ENCODE measurements around the gene KY. TPM values are rescaled to one million over a fixed set of nuclear protein-coding genes. Genes with fewer than 3 reads are reported as not detected.
"Not testable (repeated sequence)": the region's sequence is repeated elsewhere in the genome, so short reads cannot be mapped to it uniquely, and the experiment has no call there.

The KY gene
- total RNA-seq, 1 experiment from 2014 or later: not detected

GRCh38 chr3:134598763-134599545 lies 51.9 kb downstream of the KY start:
- Histone ChIP-seq H3K4me3 (ENCODE audit: low read depth in 2 of 2, low read length in 2 of 2) (no peak overlapping the region), H3K27ac (ENCODE audit: low read length) (no peak overlapping the region), H3K9me3 (ENCODE audit: control insufficient read depth, insufficient read depth, low read depth, low read length) (no peaks in the 10 kb centered on the region), H3K36me3 (ENCODE audit: control insufficient read depth, insufficient read depth, low read length) (no peaks in the 10 kb centered on the region), H3K27me3 (ENCODE audit: control insufficient read depth, insufficient read depth, low read length) (peaks cover 12% of the 10 kb centered on the region), H3K4me1 (ENCODE audit: control insufficient read depth, insufficient read depth, low read length) (peaks cover 5% of the 10 kb centered on the region; the same call in 1 of the 2 replicates)
- in situ Hi-C loops (cut with HindIII; ENCODE audit: low pct_unique_long_range_greater_than_20kb, low sequenced_read_pairs): no loop called here
- no peak for TF ChIP-seq SIN3A (IDR thresholded peaks at IDR 0.05; ENCODE audit: borderline replicate concordance, insufficient read depth, low read depth, low read length)
- TF ChIP-seq TCF7L2 (IDR thresholded peaks at IDR 0.05; ENCODE audit: low read depth, low read length): no peak
- TF ChIP-seq REST (IDR thresholded peaks at IDR 0.05; ENCODE audit: insufficient read depth in 1 of 2, low read depth in 2 of 2, low read length in 1 of 2): no peak
- TF ChIP-seq, protein P1, sequence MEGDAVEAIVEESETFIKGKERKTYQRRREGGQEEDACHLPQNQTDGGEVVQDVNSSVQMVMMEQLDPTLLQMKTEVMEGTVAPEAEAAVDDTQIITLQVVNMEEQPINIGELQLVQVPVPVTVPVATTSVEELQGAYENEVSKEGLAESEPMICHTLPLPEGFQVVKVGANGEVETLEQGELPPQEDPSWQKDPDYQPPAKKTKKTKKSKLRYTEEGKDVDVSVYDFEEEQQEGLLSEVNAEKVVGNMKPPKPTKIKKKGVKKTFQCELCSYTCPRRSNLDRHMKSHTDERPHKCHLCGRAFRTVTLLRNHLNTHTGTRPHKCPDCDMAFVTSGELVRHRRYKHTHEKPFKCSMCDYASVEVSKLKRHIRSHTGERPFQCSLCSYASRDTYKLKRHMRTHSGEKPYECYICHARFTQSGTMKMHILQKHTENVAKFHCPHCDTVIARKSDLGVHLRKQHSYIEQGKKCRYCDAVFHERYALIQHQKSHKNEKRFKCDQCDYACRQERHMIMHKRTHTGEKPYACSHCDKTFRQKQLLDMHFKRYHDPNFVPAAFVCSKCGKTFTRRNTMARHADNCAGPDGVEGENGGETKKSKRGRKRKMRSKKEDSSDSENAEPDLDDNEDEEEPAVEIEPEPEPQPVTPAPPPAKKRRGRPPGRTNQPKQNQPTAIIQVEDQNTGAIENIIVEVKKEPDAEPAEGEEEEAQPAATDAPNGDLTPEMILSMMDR (IDR thresholded peaks at IDR 0.05): no peak
- no peak for TF ChIP-seq POLR2AphosphoS5 (IDR thresholded peaks at IDR 0.05; ENCODE audit: low read depth, low read length)
- ChIA-PET CTCF (no interaction called here), POLR2A (no interaction called here)
- DNase-seq (ENCODE audit: low read depth, low spot score): no peak
- intact Hi-C loops (cut with micrococcal nuclease; ENCODE audit: unreplicated experiment): no loop called here
- ATAC-seq: no peak
- BruUV-seq (replicated peaks): no TSS peak

DNA sequence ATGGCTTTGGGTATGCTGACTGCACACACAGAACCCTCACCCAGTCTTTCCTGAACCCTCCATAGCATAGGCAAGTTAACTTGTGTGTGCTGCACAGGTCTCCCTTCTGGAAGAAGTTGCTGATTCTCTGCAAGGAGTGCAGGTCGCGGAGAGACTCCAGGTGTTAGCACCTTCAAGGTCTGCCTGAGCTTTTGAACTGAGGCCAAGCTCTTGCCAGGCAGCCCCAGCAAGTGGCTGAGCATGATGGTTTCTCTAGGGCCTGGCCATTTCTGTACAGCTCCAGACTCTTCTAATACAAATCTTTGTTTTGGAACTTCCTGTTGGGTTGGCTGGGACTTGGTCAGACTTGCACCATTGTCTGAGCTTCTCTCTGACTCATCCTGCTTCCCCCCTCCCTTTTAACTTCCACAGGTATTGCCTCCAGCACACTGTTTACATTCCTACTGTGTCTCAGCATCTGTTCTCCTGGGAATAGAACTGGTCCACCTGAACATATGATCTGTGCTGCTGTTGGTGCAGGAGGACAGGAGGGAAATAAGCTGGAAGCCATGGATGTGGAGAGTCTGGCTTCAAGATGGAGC lies 53.3 kb downstream of the KY start:
- Histone ChIP-seq H3K4me3 (ENCODE audit: low read depth in 2 of 2, low read length in 2 of 2) (no peak overlapping the region), H3K36me3 (ENCODE audit: control insufficient read depth, insufficient read depth, low read length) (no peaks in the 10 kb centered on the region), H3K27ac (ENCODE audit: low read length) (no peak overlapping the region), H3K27me3 (ENCODE audit: control insufficient read depth, insufficient read depth, low read length) (peaks cover 12% of the 10 kb centered on the region), H3K4me1 (ENCODE audit: control insufficient read depth, insufficient read depth, low read length) (peaks cover 5% of the 10 kb centered on the region; the same call in 1 of the 2 replicates), H3K9me3 (ENCODE audit: control insufficient read depth, insufficient read depth, low read depth, low read length) (no peaks in the 10 kb centered on the region)
- TF ChIP-seq SIN3A (IDR thresholded peaks at IDR 0.05; ENCODE audit: borderline replicate concordance, insufficient read depth, low read depth, low read length) (no peak), POLR2AphosphoS5 (IDR thresholded peaks at IDR 0.05; ENCODE audit: low read depth, low read length) (no peak), TCF7L2 (IDR thresholded peaks at IDR 0.05; ENCODE audit: low read depth, low read length) (no peak), REST (IDR thresholded peaks at IDR 0.05; ENCODE audit: insufficient read depth in 1 of 2, low read depth in 2 of 2, low read length in 1 of 2) (no peak)
- TF ChIP-seq, protein P1 (IDR thresholded peaks at IDR 0.05): no peak
- in situ Hi-C loops (cut with HindIII; ENCODE audit: low pct_unique_long_range_greater_than_20kb, low sequenced_read_pairs) (no loop called here), intact Hi-C loops (cut with micrococcal nuclease; ENCODE audit: unreplicated experiment) (no loop called here)
- no peak for ATAC-seq
- DNase-seq (ENCODE audit: low read depth, low spot score): no peak
- no TSS peak for BruUV-seq (replicated peaks)
- POLR2A ChIA-PET: no interaction called here
- CTCF ChIA-PET: no interaction called here

- H3K36me3 ChIP-seq (ENCODE audit: control insufficient read depth, insufficient read depth, low read length); DNase-seq (ENCODE audit: low read depth, low spot score); H3K9me3 ChIP-seq (ENCODE audit: control insufficient read depth, insufficient read depth, low read depth, low read length); CTCF ChIA-PET; ATAC-seq; intact Hi-C loops (cut with micrococcal nuclease; ENCODE audit: unreplicated experiment); H3K4me3 ChIP-seq (ENCODE audit: low read depth in 2 of 2, low read length in 2 of 2); H3K27ac ChIP-seq (ENCODE audit: low read length); H3K4me1 ChIP-seq (ENCODE audit: control insufficient read depth, insufficient read depth, low read length); BruUV-seq (replicated peaks); in situ Hi-C loops (cut with HindIII; ENCODE audit: low pct_unique_long_range_greater_than_20kb, low sequenced_read_pairs); H3K27me3 ChIP-seq (ENCODE audit: control insufficient read depth, insufficient read depth, low read length); POLR2A ChIA-PET: not testable (repeated sequence)
Observed at GRCh38 chr3:134594986-134595385, 55.8 kb downstream of the KY start.

Measured in Panc1 (cell line).